Lower leg skin (tissue), 3 donors: ENCODE results near the gene NCAM1.

ENCODE experiments used
- CTCF ChIP-seq, 3 donors: fragments of 450-650 bp; IDR thresholded peaks; one replicate each; pipeline ENCODE4 v1.5.1; 2016; ENCODE audit warnings: antibody characterized with exemption in 3 of 3, mild to moderate bottlenecking in 3 of 3, moderate library complexity in 2 of 3
- POLR2A ChIP-seq, 2 donors: fragments of 450-650 bp; IDR thresholded peaks; one replicate each; pipeline ENCODE4 v1.6.1; 2016 to 2017; ENCODE audit warnings: antibody characterized with exemption in 2 of 2, mild to moderate bottlenecking in 1 of 2, moderate library complexity in 1 of 2

- no peak for TF ChIP-seq POLR2A (IDR thresholded peaks at IDR 0.05)
- no peak for TF ChIP-seq CTCF (IDR thresholded peaks at IDR 0.05)
Observed at GRCh38 chr11:113048820-113049768, 87.9 kb downstream of the NCAM1 start.
